Fibroblast of pulmonary artery (primary cell): ENCODE measurements around the gene HNRNPA3.
A peak's percentile ranks its signal among the peaks of the same experiment; 100 is the strongest.
"Not testable (repeated sequence)": the region's sequence is repeated elsewhere in the genome, so short reads cannot be mapped to it uniquely, and the experiment has no call there.

Experiments used
- DNase-seq: peaks from one replicate; pipeline ENCODE4 v3.0.0-alpha.2; 2010; ENCODE audit warnings: low read depth
- H3K4me3 ChIP-seq: replicated peaks from 2 replicates; pipeline ENCODE4 v1.5.1; 2011; ENCODE audit warnings: low read depth, mild to moderate bottlenecking, control low read depth, low read length, moderate library complexity
- CTCF ChIP-seq: IDR thresholded peaks from 2 replicates; pipeline ENCODE4 v1.5.1; 2011; ENCODE audit warnings: mild to moderate bottlenecking, control low read depth, low read length, inconsistent platforms; ENCODE audit errors: missing control alignments

HNRNPA3 gene

GRCh38 chr2:177244244-177244771, 31.7 kb downstream of the HNRNPA3 start:
- DNase-seq = no peak
- no peak overlapping the region for H3K4me3 ChIP-seq
- no peak for TF ChIP-seq CTCF

- TF ChIP-seq CTCF = no peak
- peak; percentile 69 for DNase-seq
- no peak overlapping the region for H3K4me3 ChIP-seq
Observed at GRCh38 chr2:177245010-177245422, 32.4 kb downstream of the HNRNPA3 start.

- DNase-seq = no peak
- no peak overlapping the region for H3K4me3 ChIP-seq
- TF ChIP-seq CTCF = no peak
Observed at GRCh38 chr2:177246000-177246399, 33.4 kb downstream of the HNRNPA3 start.

- H3K4me3 ChIP-seq, DNase-seq: not testable (repeated sequence)
Observed at GRCh38 chr2:177246523-177247030, 34.0 kb downstream of the HNRNPA3 start.

GRCh38 chr2:177247693-177248262, 35.2 kb downstream of the HNRNPA3 start:
- no peak for TF ChIP-seq CTCF
- H3K4me3 ChIP-seq = no peak overlapping the region
- no peak for DNase-seq

GRCh38 chr2:177249038-177249437, 36.4 kb downstream of the HNRNPA3 start:
- no peak for DNase-seq
- TF ChIP-seq CTCF = no peak

GRCh38 chr2:177250461-177250860, 37.9 kb downstream of the HNRNPA3 start:
- no peak for DNase-seq
- no peak for TF ChIP-seq CTCF
- H3K4me3 ChIP-seq = no peak overlapping the region

More at GRCh38 chr2:177249038-177249437, 36.4 kb downstream of the HNRNPA3 start:
- no peak overlapping the region for H3K4me3 ChIP-seq
